ENCODE results near the gene KRTAP10-4. TPM values are rescaled to one million over a fixed set of nuclear protein-coding genes. Genes with fewer than 3 reads are reported as not detected.

KRTAP10-4 gene
- total and polyA plus RNA-seq, 2 experiments from 2014 or later = not detected

GRCh38 chr21:44592446-44593311, 19.1 kb downstream of the KRTAP10-4 start, which contains the start of gene KRTAP10-6 (continued):
- TF ChIP-seq ZNF462 (CRISPR knock-in tag; IDR thresholded peaks at IDR 0.05) (no peak), REST (IDR thresholded peaks at IDR 0.05; ENCODE audit: unreplicated experiment) (no peak), EZH2phosphoT487 (IDR thresholded peaks at IDR 0.05; ENCODE audit: unreplicated experiment) (no peak), STAT1 (IDR thresholded peaks at IDR 0.05; ENCODE audit: unreplicated experiment) (no peak), POLR2AphosphoS5 (IDR thresholded peaks at IDR 0.05; ENCODE audit: low read depth) (no peak), NANOG (IDR thresholded peaks at IDR 0.05; ENCODE audit: borderline replicate concordance) (no peak), CREB1 (CRISPR knock-in tag; IDR thresholded peaks at IDR 0.05; ENCODE audit: low read depth) (no peak), EZH2 (IDR thresholded peaks at IDR 0.05; ENCODE audit: low read depth, unreplicated experiment) (no peak), JUNB (IDR thresholded peaks at IDR 0.05; ENCODE audit: unreplicated experiment) (no peak)

All from GM23338 (cell line).